ENCODE data around the gene KRT76.
"Not testable (repeated sequence)": the region's sequence is repeated elsewhere in the genome, so short reads cannot be mapped to it uniquely, and the experiment has no call there.

Gene KRT76

DNA sequence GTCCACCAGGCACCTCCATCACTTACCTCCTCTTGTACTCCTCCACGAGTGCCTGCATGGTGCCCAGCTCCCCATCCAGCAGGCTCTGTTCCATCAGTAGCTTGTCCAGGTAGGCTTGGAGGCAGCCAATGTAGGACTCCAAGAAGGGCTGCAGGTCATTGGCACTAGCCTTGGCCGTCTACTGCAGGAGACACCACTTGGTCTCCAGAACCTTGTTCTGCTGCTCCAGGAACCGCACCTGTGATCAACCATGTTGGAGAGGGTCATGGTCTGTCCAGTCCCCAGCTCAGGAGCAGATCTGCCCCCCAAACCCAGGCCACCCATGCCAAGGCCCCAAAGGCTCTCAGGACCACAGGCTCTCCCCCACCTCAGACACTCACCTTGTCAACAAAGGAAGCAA lies 23.9 kb downstream of the KRT76 start:
- no peak overlapping the region for H3K4me3 ChIP-seq (replicated peaks; ENCODE audit: insufficient read depth, low read length)
- no peak for TF ChIP-seq GABPA (IDR thresholded peaks at IDR 0.05; ENCODE audit: low read depth)
- TF ChIP-seq REST (IDR thresholded peaks at IDR 0.05; ENCODE audit: insufficient replicate concordance, low read depth), result no peak
- TF ChIP-seq, protein P1, sequence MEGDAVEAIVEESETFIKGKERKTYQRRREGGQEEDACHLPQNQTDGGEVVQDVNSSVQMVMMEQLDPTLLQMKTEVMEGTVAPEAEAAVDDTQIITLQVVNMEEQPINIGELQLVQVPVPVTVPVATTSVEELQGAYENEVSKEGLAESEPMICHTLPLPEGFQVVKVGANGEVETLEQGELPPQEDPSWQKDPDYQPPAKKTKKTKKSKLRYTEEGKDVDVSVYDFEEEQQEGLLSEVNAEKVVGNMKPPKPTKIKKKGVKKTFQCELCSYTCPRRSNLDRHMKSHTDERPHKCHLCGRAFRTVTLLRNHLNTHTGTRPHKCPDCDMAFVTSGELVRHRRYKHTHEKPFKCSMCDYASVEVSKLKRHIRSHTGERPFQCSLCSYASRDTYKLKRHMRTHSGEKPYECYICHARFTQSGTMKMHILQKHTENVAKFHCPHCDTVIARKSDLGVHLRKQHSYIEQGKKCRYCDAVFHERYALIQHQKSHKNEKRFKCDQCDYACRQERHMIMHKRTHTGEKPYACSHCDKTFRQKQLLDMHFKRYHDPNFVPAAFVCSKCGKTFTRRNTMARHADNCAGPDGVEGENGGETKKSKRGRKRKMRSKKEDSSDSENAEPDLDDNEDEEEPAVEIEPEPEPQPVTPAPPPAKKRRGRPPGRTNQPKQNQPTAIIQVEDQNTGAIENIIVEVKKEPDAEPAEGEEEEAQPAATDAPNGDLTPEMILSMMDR (IDR thresholded peaks at IDR 0.05; ENCODE audit: insufficient read depth, low read length), result no peak
- TF ChIP-seq SPI1 (IDR thresholded peaks at IDR 0.05; ENCODE audit: borderline replicate concordance, low read depth), result no peak
- no peak for TF ChIP-seq POLR2AphosphoS5 (IDR thresholded peaks at IDR 0.05; ENCODE audit: low read depth)
- no peaks in the 10 kb centered on the region for H3K27me3 ChIP-seq (ENCODE audit: insufficient read depth, poor library complexity, severe bottlenecking)
- no peak overlapping the region for H3K27ac ChIP-seq (replicated peaks)
- no peak for DNase-seq (ENCODE audit: low read depth in 1 of 2, low spot score in 1 of 2)

DNA sequence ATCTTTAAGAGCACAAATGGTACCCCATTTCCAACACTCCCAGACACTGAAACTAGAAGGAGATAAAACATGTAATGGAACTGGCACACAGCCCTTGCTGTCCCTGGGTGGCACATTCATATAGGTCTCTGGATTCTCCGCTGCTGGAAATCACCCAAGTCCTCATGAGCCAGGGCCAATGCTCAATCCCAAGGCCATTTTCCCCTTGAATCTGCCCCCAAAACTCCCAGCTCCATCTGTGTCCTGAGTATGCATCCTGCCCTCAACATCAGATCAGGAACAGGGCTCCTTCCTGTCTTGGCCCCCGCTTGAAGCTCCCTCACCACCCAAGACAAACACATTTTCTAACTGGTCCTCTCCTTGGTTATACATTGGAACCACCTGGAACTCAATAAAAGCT lies 24.6 kb downstream of the KRT76 start:
- no peaks in the 10 kb centered on the region for H3K27me3 ChIP-seq (ENCODE audit: insufficient read depth, poor library complexity, severe bottlenecking)

GRCh38 chr12:52751795-52752194 lies 25.4 kb downstream of the KRT76 start:
- TF ChIP-seq, protein P1 (IDR thresholded peaks at IDR 0.05; ENCODE audit: insufficient read depth, low read length), result no peak
- TF ChIP-seq REST (IDR thresholded peaks at IDR 0.05; ENCODE audit: insufficient replicate concordance, low read depth) (no peak), POLR2AphosphoS5 (IDR thresholded peaks at IDR 0.05; ENCODE audit: low read depth) (no peak), GABPA (IDR thresholded peaks at IDR 0.05; ENCODE audit: low read depth) (no peak), SPI1 (IDR thresholded peaks at IDR 0.05; ENCODE audit: borderline replicate concordance, low read depth) (no peak)
- no peaks in the 10 kb centered on the region for H3K27me3 ChIP-seq (ENCODE audit: insufficient read depth, poor library complexity, severe bottlenecking)
- no peak for DNase-seq (ENCODE audit: low read depth in 1 of 2, low spot score in 1 of 2)
- H3K4me3 ChIP-seq (replicated peaks; ENCODE audit: insufficient read depth, low read length), result no peak overlapping the region
- H3K27ac ChIP-seq (replicated peaks), result no peak overlapping the region

More for the DNA sequence above, 24.6 kb downstream of the KRT76 start:
- TF ChIP-seq GABPA (IDR thresholded peaks at IDR 0.05; ENCODE audit: low read depth) (no peak), POLR2AphosphoS5 (IDR thresholded peaks at IDR 0.05; ENCODE audit: low read depth) (no peak), SPI1 (IDR thresholded peaks at IDR 0.05; ENCODE audit: borderline replicate concordance, low read depth) (no peak)
- no peak overlapping the region for H3K4me3 ChIP-seq (replicated peaks; ENCODE audit: insufficient read depth, low read length)
- no peak for DNase-seq (ENCODE audit: low read depth in 1 of 2, low spot score in 1 of 2)
- no peak overlapping the region for H3K27ac ChIP-seq (replicated peaks)

GRCh38 chr12:52750532-52750931 lies 26.6 kb downstream of the KRT76 start:
- H3K27me3 ChIP-seq (ENCODE audit: insufficient read depth, poor library complexity, severe bottlenecking); H3K27ac ChIP-seq (replicated peaks); DNase-seq (ENCODE audit: low read depth in 1 of 2, low spot score in 1 of 2); H3K4me3 ChIP-seq (replicated peaks; ENCODE audit: insufficient read depth, low read length): not testable (repeated sequence)

GRCh38 chr12:52749827-52750226 lies 27.3 kb downstream of the KRT76 start:
- TF ChIP-seq REST (IDR thresholded peaks at IDR 0.05; ENCODE audit: insufficient replicate concordance, low read depth) (no peak), GABPA (IDR thresholded peaks at IDR 0.05; ENCODE audit: low read depth) (no peak), SPI1 (IDR thresholded peaks at IDR 0.05; ENCODE audit: borderline replicate concordance, low read depth) (no peak), POLR2AphosphoS5 (IDR thresholded peaks at IDR 0.05; ENCODE audit: low read depth) (no peak)
- TF ChIP-seq, protein P1 (IDR thresholded peaks at IDR 0.05; ENCODE audit: insufficient read depth, low read length), result no peak
- H3K4me3 ChIP-seq (replicated peaks; ENCODE audit: insufficient read depth, low read length), result no peak overlapping the region
- DNase-seq (ENCODE audit: low read depth in 1 of 2, low spot score in 1 of 2), result no peak
- no peaks in the 10 kb centered on the region for H3K27me3 ChIP-seq (ENCODE audit: insufficient read depth, poor library complexity, severe bottlenecking)
- no peak overlapping the region for H3K27ac ChIP-seq (replicated peaks)

Data from HL-60 (cell line).